HG03354 (cell line): ENCODE results near the gene RHBDD3.

Source experiments
- ATAC-seq: cut with Tn5 transposase; IDR thresholded peaks from one replicate; pipeline ENCODE4 v1.9.1; 2021; ENCODE audit warnings: mild to moderate bottlenecking; ENCODE audit not compliant: unreplicated experiment, poor library complexity, severe bottlenecking

Gene RHBDD3

DNA sequence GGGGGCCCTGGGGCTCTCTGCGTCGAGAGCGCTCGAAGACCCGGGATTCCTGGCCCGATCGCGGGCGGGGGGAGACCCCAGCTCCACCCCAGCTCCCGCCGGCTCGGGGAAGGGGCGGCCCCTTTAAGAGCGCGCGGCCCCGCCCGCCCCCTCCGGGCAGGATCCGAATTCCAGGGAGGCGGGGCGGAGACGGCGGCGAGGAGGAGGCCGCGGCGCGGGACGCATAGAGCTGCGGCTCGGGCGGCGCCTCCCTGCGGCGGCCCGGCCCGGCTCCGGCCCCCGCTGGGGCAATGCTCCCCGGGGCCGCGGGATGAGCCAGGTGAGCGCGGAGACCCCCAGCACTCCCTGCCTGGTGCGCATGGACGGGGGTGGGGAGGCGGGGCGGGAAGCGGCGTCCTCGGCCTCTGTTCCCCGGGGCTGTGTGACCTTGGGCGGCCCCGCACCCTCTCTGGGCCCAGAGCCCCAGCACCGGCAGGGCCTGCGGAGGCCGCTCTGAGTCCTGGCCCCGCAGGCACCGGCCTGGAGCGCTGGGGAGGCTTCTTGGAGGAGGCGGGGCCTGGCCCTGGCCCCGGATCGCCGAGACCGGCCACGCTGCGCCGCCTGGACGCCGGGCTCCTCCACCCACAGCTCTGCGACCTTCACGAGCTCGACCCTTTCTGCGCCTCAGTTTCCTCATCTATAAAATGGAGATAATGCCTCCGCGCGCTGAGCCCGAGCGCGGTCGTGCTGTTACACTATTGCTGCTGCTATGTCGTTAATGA is 39.2 kb upstream of the RHBDD3 start:
- ATAC-seq: no peak

DNA sequence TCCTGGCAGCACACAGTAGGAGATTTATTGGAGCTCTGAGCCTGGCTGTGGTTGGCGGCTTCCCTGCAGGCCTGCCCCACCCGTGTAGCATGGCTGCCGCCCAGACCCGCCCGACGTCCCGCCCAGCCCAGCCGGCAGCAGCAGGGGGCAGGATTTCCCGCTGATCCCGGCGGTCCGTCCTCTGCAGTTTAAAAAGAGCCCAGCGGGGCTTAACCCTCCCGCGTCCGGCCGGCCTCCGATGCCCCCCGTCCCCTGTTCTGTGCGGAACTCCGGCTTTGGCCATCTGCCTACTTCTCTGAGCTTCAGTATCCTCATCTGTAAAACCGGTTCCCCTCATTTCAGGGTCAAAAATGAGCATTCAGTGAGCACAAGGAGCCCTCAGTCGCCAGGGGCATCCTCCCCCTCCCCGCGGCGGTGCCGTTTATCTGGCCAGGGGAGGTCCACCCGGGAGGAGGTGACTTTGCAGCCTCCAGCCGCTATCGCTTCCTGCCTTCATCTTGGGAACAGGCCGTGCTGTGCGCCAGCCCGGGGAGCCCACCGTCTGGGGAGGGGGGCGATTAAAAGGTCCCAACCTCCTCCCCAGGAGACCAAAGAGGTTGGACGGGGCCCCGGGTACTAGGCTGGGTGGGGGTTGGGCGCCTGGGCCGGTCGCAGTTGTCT is 38.5 kb upstream of the RHBDD3 start, which contains the start of gene GAS2L1:
TSS of gene GAS2L1 (plus strand) at position 476 of the 660 bp plus-strand sequence. CDS start 1,456 bp downstream, outside the sequence.
- no peak for ATAC-seq

DNA sequence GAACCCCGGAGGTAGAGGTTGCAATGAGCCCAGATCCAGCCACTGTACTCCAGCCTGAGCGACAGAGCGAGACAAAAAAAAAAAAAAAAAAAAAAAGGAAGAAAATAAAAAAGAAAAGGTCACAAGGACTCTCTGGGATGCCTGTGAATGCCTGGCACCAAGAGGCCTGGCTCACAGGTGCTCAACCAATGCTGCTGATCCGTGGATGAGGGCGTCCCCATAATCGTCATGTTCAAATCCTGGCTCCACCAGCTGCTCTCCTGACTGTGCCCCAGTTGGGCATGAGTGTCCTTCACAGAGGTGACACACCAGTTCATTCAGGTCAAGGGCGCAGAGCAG is 38.0 kb upstream of the RHBDD3 start:
- ATAC-seq: no peak

DNA sequence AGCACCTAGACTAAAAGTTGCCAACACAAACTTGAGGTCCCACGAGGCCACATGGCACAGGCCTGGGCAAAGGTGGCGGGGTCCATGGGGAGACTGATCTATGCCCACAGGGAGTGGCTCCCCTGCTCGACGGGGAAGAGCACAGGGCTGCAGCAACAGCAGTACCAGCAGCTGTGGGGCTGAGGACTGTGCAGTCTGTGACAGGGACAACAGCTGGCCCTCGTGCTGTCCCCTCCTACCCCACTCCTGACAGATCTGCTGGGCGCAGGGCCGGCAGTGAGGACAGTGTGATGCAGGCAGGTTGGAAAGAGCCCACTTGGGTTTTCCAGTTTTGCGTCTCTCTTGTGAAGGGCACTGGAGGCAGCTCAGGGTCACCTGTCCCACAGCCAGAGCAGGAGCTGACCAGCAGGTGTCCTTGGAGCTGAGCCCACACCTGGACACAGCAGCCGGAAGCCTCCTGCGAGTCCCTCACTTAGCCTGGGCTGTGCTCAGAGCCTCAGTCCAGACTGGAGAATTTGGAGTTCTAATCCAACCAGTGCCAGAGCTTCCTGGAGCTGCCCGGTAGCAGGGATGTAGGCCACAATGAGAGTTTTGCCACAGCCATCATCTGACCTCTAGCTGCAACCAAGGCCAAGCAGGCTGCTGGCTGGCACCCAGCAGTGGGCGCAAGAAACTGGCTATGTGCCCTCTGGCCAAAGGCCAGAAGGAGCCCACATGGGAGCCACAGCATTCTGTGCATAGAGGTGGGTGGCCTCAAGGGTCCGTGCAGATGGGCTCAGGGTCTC is 35.1 kb upstream of the RHBDD3 start:
- ATAC-seq: no peak

DNA sequence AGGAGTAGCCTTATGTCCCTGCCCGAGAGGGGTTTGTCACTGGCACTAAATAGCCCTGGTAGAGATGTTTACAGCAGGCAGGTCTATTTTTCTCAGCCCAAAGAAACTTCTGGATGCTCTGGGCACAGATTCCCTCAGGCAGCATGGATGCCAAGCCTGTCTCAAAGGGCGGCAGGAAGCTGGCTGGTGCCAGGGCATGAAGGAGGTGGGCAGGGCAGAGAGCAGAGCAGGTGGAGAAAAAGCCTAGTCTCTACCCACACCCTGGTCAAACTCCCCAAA is 34.6 kb upstream of the RHBDD3 start:
- ATAC-seq: no peak

DNA sequence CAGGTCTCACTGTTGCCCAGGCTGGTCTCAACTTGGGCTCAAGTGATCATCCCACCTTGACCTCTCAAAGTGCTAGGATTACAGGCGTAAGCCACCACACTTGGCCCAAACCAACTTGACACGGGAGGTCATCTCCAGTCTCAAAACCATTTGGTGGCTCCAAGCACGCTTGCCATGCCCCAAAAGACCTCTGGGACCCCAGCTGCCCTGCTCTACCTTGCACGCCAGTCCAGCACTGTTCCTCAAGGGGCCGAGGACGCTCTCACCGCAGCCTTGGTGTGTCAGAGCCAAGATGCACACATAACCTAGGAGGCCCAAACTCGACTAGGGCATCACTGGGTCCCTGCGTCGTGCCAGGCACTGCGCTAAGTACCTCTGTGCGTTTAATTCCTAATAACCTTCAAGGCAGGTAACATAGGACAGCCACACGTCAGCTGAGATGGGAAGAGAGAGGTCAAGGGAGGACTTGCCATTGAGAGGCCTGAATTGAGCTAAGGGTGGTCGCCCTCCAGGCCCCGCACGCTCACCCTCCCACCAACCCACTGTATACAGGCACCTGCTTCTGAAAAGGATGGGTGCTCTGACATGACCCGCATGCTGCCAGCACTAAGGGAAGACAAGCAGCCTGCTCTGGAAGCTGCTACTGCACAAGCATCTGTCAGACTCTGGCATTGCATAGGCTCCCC is 34.1 kb upstream of the RHBDD3 start:
- no peak for ATAC-seq

DNA sequence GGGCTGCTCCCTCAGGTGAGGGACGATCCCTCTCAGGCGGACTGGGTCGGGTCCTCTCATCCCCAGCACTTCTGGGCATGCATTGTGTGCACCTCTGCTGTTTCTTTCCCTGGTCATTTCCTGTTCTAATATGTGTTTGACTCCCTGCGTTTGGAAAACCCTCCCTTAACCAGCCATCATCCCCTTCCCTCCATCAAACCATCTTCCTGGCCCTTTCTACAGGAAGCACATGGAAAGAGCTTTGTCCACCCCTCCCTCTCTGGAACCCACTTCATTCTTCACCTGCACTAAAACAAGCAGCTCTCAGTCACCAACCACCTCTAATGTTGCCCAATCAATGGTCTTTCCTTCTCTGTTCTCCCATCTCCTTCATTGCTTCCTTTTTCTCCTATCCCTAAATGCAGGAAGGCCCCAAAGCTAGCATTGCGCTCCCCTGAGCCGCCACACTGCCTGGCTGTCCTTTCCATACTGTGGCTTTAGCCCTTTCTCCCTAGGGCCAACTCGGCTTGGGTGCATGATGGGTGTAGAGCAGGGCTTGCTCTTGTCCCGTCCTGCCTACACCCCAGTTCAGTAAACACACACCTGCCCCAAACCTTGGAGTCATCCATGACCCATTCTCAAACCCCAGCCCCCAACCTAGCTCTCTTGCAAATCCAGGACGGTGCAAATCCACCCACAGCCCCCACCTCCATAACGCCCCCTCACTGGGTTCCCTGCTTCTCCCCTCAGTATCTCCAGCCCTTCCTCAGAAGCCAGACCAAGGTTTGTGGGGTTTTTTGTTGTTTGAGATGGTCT is 33.2 kb upstream of the RHBDD3 start:
- ATAC-seq: no peak

DNA sequence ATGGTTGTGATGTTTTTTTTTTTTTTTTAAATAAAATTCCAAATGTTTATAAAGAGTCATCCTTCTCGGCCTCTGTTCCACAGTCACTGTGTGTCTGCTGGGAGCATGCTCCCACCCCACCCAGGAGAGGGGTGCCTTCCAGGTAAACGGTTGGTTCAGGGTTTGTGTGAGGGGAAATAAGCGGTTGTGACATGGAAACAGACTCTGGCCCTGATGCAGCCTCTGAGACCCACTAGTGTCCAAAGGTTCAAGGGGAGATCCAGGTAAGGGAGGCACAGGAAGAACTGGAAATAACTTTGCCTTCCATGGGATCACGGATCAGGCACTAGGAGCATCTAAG is 32.7 kb upstream of the RHBDD3 start:
- no peak for ATAC-seq

DNA sequence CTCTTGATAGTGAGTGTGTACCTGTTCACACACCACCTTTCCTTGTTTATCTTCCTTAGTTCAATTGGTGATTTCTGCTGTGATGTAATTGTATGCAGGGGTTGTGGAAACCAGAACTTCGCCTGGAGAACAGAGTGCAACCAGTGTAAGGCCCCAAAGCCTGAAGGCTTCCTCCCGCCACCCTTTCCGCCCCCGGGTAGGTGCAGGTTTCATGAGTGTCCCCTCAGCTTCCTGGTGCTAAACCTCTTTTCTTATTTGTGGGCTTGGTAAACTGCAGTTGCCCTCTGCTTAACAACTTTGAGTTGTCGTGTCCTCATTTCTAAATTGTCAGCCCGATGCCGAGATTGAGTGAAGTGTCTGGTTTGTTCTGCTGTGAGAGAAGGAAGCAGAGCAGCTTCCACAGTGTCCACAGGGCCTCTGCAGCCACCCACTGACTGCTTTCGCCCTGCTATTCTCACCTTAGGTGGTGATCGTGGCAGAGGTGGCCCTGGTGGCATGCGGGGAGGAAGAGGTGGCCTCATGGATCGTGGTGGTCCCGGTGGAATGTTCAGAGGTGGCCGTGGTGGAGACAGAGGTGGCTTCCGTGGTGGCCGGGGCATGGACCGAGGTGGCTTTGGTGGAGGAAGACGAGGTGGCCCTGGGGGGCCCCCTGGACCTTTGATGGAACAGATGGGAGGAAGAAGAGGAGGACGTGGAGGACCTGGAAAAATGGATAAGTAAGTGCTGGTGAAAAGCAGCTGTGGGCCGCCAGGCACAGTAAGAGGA is 31.5 kb upstream of the RHBDD3 start:
- no peak for ATAC-seq

DNA sequence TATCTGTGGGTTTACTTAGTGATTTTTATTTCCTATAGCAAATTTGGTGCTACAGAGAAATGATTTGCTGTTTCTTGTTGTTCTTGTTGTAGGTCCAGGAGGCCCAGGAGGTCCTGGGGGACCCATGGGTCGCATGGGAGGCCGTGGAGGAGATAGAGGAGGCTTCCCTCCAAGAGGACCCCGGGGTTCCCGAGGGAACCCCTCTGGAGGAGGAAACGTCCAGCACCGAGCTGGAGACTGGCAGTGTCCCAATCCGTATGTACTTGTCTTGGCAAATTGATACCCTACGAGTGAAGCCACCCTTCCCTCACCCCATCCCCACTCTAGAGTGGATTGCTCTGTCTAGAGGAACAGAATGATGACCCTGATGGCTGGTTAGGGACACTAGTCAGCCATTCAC is 30.9 kb upstream of the RHBDD3 start:
- ATAC-seq: no peak

DNA sequence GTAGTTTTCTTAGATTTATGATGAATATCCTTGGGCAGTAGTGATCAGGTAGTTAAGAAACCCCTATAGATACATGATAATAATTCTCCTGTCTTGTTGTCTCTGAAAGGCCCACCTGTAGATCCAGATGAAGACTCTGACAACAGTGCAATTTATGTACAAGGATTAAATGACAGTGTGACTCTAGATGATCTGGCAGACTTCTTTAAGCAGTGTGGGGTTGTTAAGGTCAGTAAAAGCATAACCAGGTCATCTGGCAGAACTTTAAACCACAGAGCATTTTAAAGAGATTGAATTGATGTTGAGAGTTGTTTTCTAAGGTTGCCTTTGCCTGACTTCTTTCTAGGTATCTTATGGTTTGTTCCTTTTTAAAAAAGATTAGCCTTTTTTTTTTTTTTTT is 24.6 kb upstream of the RHBDD3 start:
- ATAC-seq: no peak

DNA sequence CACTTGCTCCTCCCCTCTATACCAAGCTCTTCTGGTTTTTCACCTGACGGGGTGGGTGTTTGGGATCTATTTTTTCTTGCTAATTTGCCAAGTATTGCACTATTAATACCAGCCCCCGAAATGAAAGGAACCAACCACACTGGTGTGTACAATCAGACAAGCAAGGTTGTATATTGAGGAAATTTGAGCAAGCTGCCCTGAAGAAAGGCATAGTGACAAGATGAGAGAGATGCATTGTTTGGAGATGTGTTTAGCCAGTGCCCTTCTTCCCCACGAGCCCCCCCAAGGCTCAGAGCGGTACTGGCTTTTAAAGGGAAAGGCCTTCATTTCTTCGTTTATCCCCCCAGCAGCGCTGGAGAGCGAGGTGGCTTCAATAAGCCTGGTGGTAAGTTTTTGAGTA is 23.4 kb upstream of the RHBDD3 start:
- ATAC-seq: no peak

DNA sequence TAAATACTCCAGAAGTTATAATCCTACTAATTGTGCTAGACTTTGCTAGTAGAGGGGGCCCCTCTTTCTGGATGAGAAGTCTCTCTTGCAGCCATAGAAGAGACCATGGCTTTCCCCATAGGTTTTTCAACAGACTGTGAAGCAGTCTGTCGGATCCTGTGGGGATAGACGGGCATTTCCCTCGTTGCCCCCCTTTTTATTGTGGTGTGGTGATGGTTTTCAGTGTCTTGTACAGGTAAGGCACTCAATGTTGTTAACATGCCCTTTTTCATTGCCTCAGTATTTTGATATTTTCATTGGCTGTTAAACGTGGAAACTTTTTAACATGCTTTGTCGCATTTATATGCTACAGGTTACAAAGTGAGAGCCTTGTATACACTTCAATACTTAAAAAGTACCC is 22.3 kb upstream of the RHBDD3 start:
- no peak for ATAC-seq

DNA sequence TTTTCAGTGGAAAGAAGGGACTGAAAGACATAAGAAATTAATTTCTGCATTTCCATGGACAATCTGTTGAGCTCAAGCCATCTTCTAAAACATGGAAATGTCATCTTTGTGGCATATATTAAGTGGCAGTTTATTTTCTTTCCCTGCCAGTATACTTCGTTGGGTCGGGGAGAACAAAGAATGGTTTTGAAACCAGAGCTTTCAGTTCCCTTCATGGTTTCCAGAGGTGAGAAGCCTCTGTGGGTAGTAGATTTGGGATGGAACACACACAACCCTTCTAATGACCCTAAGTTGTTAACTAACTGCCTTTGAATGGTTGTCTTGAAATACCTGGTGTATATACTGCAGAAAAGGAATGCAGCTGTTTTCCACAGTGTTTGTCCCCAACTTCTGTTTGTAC is 21.1 kb upstream of the RHBDD3 start:
- ATAC-seq: no peak

DNA sequence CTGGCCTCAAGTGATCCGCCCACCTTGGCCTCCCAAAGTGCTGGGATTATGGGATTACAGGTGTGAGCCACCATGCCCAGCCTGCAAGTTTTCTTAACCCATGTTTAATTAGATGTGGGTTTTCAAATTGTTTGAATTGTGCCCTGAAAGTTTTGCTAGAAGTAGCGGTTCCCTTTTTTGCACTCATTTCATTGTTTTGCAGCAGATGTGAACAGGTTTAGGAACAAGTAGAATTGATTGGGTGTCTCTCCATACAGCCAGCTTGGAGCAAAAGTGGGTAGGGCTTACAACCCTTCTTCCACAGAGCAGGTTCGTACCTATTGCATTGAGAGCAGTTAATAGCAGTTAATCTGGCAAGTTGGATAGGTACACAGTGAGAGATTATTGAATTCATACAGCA is 16.4 kb upstream of the RHBDD3 start:
- no peak for ATAC-seq

DNA sequence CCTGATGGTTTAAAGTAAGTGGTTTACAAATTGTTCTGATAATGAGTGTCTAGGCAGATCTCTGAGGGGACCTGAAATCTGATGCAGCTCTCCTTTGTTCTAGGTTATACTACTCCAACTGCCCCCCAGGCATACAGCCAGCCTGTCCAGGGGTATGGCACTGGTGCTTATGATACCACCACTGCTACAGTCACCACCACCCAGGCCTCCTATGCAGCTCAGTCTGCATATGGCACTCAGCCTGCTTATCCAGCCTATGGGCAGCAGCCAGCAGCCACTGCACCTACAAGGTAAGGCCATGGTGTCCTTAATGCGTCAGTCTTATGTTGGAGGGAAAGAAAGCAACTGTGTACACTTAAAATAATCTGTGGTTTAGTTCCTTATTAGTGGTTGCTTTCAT is 10.1 kb upstream of the RHBDD3 start:
- no peak for ATAC-seq

DNA sequence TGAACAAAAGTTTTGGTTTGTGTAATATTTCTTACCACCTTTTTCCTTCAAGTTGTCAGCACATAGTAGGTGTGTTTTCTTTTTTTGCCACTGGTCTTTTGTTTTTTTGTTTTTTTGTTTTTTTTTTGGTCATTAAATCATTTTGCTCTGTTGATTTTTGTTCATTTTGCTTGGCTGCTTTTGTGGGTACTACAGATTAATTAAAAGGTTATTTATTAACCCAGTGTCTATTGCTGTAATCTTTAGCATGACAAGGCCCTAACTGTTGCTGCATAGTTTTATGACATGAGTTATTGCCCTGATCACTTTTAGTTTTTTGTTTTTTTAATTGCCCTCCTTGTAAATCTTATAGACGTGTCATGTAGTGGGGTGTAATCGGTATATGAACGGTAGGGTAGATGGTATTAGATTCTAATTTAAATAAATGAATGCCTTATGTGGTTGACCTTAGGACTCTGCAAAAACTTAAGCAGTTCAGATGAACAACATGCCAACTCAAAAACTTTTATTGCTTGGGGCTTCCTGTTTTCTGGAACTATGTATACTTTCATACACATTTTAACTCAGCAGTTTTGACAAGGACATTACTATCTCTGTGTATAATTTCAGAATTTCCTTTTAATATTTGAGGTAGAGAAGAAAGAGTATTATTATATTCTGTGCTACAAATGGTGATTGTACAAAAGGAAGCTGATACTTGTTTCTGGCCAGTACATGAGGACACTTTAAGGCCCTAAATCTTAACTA is 8.2 kb upstream of the RHBDD3 start:
- ATAC-seq: no peak

DNA sequence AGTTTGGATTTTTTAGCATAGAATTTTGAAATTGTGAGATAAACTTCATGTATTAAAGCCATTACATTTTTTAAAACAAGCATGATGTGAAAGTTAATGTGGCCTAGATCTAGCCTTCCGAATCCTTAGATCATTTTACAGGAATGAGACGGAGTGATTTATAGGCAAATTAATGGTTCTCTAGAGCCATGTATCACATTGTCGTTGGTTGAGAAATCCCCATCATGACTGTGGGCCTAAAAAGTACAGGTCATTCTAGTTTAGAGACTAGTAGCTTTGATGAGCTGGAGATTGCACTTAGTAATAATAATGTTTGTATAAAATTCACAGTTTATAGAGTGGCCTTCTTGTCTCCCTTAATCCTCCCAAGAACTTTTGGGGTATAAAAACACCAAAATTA is 7.4 kb upstream of the RHBDD3 start:
- ATAC-seq: no peak

DNA sequence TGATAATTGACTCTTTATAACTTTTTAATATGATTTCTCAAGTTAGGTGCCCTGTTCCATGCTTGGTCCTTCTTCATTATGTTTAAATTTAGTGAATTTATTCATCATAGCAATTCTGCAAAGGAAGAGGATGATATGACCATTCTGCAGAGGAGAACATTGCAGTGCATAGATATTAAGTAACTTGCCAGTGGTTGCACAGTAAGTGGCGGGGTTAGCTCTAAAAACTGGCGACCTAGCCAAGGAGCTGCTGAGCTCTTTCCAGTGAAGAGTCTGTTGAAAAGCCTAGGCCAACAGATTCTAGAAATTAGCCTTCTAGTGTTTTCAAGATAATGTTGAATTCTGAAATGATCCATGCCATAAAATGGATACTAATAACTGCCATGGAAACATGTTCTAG is 4.8 kb upstream of the RHBDD3 start:
- ATAC-seq: no peak
